Measurements from ENCODE around the gene JADE2.

GRCh38 chr5:134477462-134478245 lies 47.8 kb upstream of the JADE2 start:
- TF ChIP-seq, protein P1, sequence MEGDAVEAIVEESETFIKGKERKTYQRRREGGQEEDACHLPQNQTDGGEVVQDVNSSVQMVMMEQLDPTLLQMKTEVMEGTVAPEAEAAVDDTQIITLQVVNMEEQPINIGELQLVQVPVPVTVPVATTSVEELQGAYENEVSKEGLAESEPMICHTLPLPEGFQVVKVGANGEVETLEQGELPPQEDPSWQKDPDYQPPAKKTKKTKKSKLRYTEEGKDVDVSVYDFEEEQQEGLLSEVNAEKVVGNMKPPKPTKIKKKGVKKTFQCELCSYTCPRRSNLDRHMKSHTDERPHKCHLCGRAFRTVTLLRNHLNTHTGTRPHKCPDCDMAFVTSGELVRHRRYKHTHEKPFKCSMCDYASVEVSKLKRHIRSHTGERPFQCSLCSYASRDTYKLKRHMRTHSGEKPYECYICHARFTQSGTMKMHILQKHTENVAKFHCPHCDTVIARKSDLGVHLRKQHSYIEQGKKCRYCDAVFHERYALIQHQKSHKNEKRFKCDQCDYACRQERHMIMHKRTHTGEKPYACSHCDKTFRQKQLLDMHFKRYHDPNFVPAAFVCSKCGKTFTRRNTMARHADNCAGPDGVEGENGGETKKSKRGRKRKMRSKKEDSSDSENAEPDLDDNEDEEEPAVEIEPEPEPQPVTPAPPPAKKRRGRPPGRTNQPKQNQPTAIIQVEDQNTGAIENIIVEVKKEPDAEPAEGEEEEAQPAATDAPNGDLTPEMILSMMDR (IDR thresholded peaks at IDR 0.05) = no peak
- TF ChIP-seq POLR2AphosphoS5 (IDR thresholded peaks at IDR 0.05) (no peak), POLR2A (IDR thresholded peaks at IDR 0.05) (no peak)

All from upper lobe of left lung (tissue), 4 donors.